ENCODE data around the gene ZSCAN10. TPM values are rescaled to one million over a fixed set of nuclear protein-coding genes. Genes with fewer than 3 reads are reported as not detected.
"Not testable (repeated sequence)": the region's sequence is repeated elsewhere in the genome, so short reads cannot be mapped to it uniquely, and the experiment has no call there.

Gene ZSCAN10
- total and polyA plus RNA-seq, 2 donors (not counting 1 experiment from before 2014, with no cell fraction given): 0.02 TPM; not detected in 1

DNA sequence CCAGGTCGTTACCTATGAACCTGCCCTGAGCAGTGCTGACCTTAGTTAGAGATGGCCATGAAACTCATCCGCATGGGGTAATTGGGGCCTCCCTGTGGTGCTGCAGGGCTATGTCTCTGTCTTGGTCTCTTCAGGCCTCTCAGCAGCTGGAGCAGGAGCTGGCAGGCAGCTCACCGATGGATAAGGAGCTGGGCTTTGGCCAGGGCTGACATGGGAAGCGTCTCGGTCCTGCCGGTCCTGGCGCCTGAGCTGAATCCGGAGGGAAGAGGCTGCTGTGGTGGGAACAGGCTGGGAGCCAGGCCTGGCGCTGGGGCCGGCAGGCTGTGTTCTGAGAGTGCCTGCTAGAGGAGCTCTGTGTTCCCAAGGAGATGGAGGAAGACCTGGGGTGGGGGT, 23.6 kb downstream of the ZSCAN10 start:
- H3K36me3 ChIP-seq (ENCODE audit: control insufficient read depth, insufficient read depth, low read length): no peaks in the 10 kb centered on the region
- H3K27me3 ChIP-seq (ENCODE audit: control insufficient read depth, insufficient read depth, low read length): peaks cover 15% of the 10 kb centered on the region
- no peaks in the 10 kb centered on the region for H3K79me2 ChIP-seq (ENCODE audit: control insufficient read depth, insufficient read depth, low read length)
- H3K9ac ChIP-seq (ENCODE audit: insufficient read depth, low read length): no peak overlapping the region
- H4K20me1 ChIP-seq (ENCODE audit: control insufficient read depth, extremely low read depth, insufficient read depth, low read length): no peaks in the 10 kb centered on the region
- H3K27ac ChIP-seq (ENCODE audit: insufficient read depth, low read length): no peak overlapping the region
- H3K4me1 ChIP-seq (ENCODE audit: control insufficient read depth, extremely low read depth, insufficient read depth, low read length): no peaks in the 10 kb centered on the region
- no peak overlapping the region for H3K4me2 ChIP-seq (ENCODE audit: extremely low read depth, insufficient read depth, low read length)
- H3K9me3 ChIP-seq (ENCODE audit: control insufficient read depth, insufficient read depth, low read depth, low read length): no peaks in the 10 kb centered on the region
- no peak overlapping the region for H3K4me3 ChIP-seq (replicated peaks in 1 of 4; ENCODE audit: control extremely low read depth in 1 of 4, insufficient read depth in 1 of 4, low read depth in 3 of 4, low read length in 4 of 4)
- no peak overlapping the region for H2AFZ ChIP-seq (ENCODE audit: low read length)
- DNase-seq (ENCODE audit: low read depth in 2 of 2): no peak
- TF ChIP-seq EZH2 (IDR thresholded peaks at IDR 0.05; ENCODE audit: low read length, missing control alignments) (no peak), CTCF (conservative IDR thresholded peaks at IDR 0.05 in 1 of 2, IDR thresholded peaks at IDR 0.05 in 1 of 2; ENCODE audit: low read depth in 1 of 2, low read length in 2 of 2) (no peak)

DNA sequence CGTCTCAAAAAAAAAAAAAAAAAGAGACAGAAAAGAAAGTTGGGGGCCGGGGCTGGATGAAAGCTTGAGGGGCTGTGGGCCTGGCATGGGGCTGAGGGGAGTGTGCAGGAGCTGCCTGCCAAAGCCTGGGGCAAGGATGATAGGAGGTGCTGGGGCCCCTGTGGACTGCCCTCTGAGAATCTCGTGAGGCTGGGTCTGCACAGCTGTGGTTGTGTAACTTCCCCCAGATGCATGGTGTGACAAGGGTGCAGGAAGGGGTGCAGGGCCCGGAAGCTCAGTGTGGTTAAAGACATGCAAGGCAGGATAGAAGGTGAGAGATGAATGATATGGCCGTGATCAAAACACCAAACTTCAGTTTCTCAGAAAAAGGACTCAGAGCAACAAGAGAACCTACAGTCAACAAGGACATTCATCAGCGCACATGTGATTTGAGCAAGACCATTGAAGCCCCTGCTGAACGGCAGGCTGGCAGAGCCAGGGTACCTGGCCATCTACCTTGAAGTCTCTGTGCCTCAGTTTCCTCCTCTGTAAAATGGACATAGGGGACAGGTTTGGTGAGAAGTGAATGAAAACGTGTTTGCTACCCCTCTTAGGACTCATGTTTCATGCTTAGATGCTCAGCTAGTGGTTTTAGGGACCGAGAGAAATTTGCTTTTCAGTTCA, 24.1 kb downstream of the ZSCAN10 start:
- Histone ChIP-seq H3K4me3 (replicated peaks in 1 of 4; ENCODE audit: control extremely low read depth in 1 of 4, insufficient read depth in 1 of 4, low read depth in 3 of 4, low read length in 4 of 4) (no peak overlapping the region), H3K4me2 (ENCODE audit: extremely low read depth, insufficient read depth, low read length) (no peak overlapping the region), H3K9ac (ENCODE audit: insufficient read depth, low read length) (no peak overlapping the region), H2AFZ (ENCODE audit: low read length) (no peak overlapping the region), H3K27ac (ENCODE audit: insufficient read depth, low read length) (no peak overlapping the region), H3K9me3 (ENCODE audit: control insufficient read depth, insufficient read depth, low read depth, low read length) (no peaks in the 10 kb centered on the region), H3K36me3 (ENCODE audit: control insufficient read depth, insufficient read depth, low read length) (no peaks in the 10 kb centered on the region), H3K79me2 (ENCODE audit: control insufficient read depth, insufficient read depth, low read length) (no peaks in the 10 kb centered on the region), H3K27me3 (ENCODE audit: control insufficient read depth, insufficient read depth, low read length) (peaks cover 12% of the 10 kb centered on the region), H4K20me1 (ENCODE audit: control insufficient read depth, extremely low read depth, insufficient read depth, low read length) (no peaks in the 10 kb centered on the region), H3K4me1 (ENCODE audit: control insufficient read depth, extremely low read depth, insufficient read depth, low read length) (no peaks in the 10 kb centered on the region)
- DNase-seq (ENCODE audit: low read depth in 2 of 2): no peak
- no peak for TF ChIP-seq CTCF (conservative IDR thresholded peaks at IDR 0.05 in 1 of 2, IDR thresholded peaks at IDR 0.05 in 1 of 2; ENCODE audit: low read depth in 1 of 2, low read length in 2 of 2)
- no peak for TF ChIP-seq EZH2 (IDR thresholded peaks at IDR 0.05; ENCODE audit: low read length, missing control alignments)

DNA sequence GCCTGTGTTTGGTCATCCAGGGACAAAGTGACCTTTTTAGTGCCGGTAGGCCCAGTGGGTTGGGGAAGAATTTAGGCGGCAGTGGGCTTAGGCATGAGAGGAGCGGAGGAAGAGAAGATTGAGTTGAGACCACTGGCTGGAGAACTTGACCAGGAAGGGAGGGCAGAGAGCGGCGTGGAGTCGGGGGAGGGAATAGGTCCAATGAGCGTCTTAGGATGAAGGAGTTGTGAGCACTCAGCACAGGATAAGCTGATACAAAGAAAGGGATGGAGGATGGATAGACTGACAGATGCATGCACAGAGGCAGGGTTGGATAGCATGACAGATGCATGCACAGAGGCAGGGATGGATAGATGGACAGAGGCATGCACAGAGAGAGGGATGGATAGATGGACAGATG, 25.6 kb downstream of the ZSCAN10 start:
- DNase-seq (ENCODE audit: low read depth in 2 of 2): no peak
- H3K4me3 ChIP-seq (replicated peaks in 1 of 4; ENCODE audit: control extremely low read depth in 1 of 4, insufficient read depth in 1 of 4, low read depth in 3 of 4, low read length in 4 of 4): no peak overlapping the region
- H3K9ac ChIP-seq (ENCODE audit: insufficient read depth, low read length): no peak overlapping the region
- H4K20me1 ChIP-seq (ENCODE audit: control insufficient read depth, extremely low read depth, insufficient read depth, low read length): no peaks in the 10 kb centered on the region
- no peaks in the 10 kb centered on the region for H3K9me3 ChIP-seq (ENCODE audit: control insufficient read depth, insufficient read depth, low read depth, low read length)
- peaks cover 11% of the 10 kb centered on the region for H3K27me3 ChIP-seq (ENCODE audit: control insufficient read depth, insufficient read depth, low read length)
- no peak overlapping the region for H3K4me2 ChIP-seq (ENCODE audit: extremely low read depth, insufficient read depth, low read length)
- H3K27ac ChIP-seq (ENCODE audit: insufficient read depth, low read length): no peak overlapping the region
- no peak for TF ChIP-seq EZH2 (IDR thresholded peaks at IDR 0.05; ENCODE audit: low read length, missing control alignments)
- TF ChIP-seq CTCF (conservative IDR thresholded peaks at IDR 0.05 in 1 of 2, IDR thresholded peaks at IDR 0.05 in 1 of 2; ENCODE audit: low read depth in 1 of 2, low read length in 2 of 2): no peak
- H3K79me2 ChIP-seq (ENCODE audit: control insufficient read depth, insufficient read depth, low read length): no peaks in the 10 kb centered on the region
- H3K4me1 ChIP-seq (ENCODE audit: control insufficient read depth, extremely low read depth, insufficient read depth, low read length): no peaks in the 10 kb centered on the region
- H3K36me3 ChIP-seq (ENCODE audit: control insufficient read depth, insufficient read depth, low read length): no peaks in the 10 kb centered on the region
- H2AFZ ChIP-seq (ENCODE audit: low read length): no peak overlapping the region

DNA sequence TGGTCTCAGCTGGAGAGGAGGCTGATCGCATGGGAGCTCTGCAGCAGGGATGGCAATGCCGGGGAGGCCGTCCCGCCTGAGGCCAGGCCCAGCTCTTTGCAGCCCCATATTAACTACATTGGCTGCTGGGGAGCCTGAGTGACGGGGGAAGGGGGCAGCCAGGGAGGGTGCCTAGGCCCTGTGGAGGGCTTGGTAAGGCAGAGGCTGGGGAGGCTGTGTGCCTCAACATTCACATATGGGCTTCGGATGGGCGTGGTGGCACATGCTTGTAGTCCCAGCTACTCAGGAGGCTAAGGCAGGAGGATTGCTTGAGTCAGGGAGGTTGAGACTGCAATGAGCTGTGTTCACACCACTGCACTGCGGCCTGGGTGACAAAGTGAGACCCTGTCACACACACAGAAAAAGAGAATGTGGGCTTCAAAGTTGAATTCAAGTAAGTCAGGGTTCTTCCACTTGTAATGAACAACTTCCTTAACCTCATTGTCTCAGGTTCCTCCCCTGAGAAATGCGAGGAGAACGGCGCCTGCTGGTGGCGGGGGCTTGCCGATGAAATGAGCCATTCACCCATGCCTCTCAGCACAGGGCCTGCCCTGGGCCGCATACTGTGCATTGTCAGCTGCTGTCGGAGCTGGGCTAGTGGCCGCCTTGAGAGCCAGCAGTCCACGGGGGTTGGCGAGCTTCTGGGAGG, 26.4 kb downstream of the ZSCAN10 start:
- not testable (repeated sequence) for H3K27me3 ChIP-seq (ENCODE audit: control insufficient read depth, insufficient read depth, low read length); H2AFZ ChIP-seq (ENCODE audit: low read length); H3K9me3 ChIP-seq (ENCODE audit: control insufficient read depth, insufficient read depth, low read depth, low read length); H3K4me1 ChIP-seq (ENCODE audit: control insufficient read depth, extremely low read depth, insufficient read depth, low read length); H4K20me1 ChIP-seq (ENCODE audit: control insufficient read depth, extremely low read depth, insufficient read depth, low read length); H3K36me3 ChIP-seq (ENCODE audit: control insufficient read depth, insufficient read depth, low read length); H3K4me3 ChIP-seq (replicated peaks in 1 of 4; ENCODE audit: control extremely low read depth in 1 of 4, insufficient read depth in 1 of 4, low read depth in 3 of 4, low read length in 4 of 4); H3K79me2 ChIP-seq (ENCODE audit: control insufficient read depth, insufficient read depth, low read length); H3K4me2 ChIP-seq (ENCODE audit: extremely low read depth, insufficient read depth, low read length); H3K27ac ChIP-seq (ENCODE audit: insufficient read depth, low read length); DNase-seq (ENCODE audit: low read depth in 2 of 2); H3K9ac ChIP-seq (ENCODE audit: insufficient read depth, low read length)
